Nephron (organoid): ENCODE measurements around the gene ERP27.

ENCODE experiments used
- H3K27ac Mint-ChIP-seq, 3 experiments: 2 replicates each; pipeline ENCODE4 v1.8.0; 2020; ENCODE audit warnings: mixed read lengths in 3 of 3, mild to moderate bottlenecking in 2 of 3, moderate library complexity in 1 of 3
- H3K27me3 Mint-ChIP-seq: 2 replicates; pipeline ENCODE4 v1.8.0; 2021; ENCODE audit warnings: low read depth, mild to moderate bottlenecking, moderate library complexity, mixed read lengths
- H3K36me3 Mint-ChIP-seq: 2 replicates; pipeline ENCODE4 v1.8.0; 2020; ENCODE audit warnings: low read depth, mixed read lengths
- H3K4me1 Mint-ChIP-seq: 2 replicates; pipeline ENCODE4 v1.8.0; 2020; ENCODE audit warnings: mixed read lengths
- H3K4me3 Mint-ChIP-seq, 3 experiments: 2 replicates each; pipeline ENCODE4 v1.8.0; 2020; ENCODE audit warnings: mild to moderate bottlenecking in 3 of 3, mixed read lengths in 3 of 3, moderate library complexity in 2 of 3
- H3K9me3 Mint-ChIP-seq: 2 replicates; pipeline ENCODE4 v1.8.0; 2020; ENCODE audit warnings: mixed read lengths
- TF ChIP-seq, protein P1 (sequence below), 3 experiments: fragments of 200-600 bp; sonication (generic); IDR thresholded peaks; one replicate each; pipeline ENCODE4 v1.5.0; 2021; ENCODE audit warnings: antibody characterized with exemption in 3 of 3; ENCODE audit not compliant: unreplicated experiment in 3 of 3

Gene ERP27

DNA sequence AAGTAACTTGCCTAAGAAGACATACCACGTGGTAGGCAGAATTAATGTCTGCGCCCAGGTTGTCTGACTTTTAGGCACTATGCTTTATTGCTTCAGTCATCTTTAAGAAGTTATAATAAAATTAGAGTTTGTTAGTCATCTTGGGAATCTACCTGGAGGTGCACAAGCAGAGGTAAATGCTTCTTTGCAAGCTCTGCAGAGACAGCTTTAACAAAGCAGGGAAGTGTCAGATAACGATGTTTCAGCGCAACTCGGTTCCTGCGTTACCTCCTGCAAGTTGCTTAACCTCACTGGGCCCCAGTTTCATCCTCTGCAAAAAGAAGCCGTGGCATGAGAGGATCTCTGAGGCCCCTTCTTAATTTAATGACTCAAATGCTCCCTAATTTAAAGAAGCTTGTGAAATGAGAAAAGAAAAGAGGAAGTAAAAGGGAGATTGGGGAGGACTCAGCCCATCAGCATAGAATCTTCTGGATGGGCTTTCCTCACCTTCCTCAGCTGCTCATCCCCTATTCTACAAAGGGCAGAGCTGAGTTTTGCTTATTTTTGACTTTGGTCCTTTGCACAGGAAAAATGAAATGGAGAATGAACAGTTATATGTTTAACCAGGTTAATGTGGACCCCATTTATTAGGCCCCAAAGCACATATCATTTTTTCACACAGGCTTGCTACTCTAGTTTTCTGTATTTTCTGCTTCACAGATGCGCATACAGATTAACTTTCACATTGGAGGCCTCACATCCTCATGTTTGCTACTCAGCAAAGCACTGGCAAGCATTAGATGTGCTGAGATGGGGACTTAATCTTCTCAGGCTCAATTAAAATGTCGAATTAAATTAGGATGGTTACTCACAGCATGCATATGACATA is 17.9 kb upstream of the ERP27 start:
- peaks cover 13% of the 10 kb centered on the region for H3K4me1 Mint-ChIP-seq

DNA sequence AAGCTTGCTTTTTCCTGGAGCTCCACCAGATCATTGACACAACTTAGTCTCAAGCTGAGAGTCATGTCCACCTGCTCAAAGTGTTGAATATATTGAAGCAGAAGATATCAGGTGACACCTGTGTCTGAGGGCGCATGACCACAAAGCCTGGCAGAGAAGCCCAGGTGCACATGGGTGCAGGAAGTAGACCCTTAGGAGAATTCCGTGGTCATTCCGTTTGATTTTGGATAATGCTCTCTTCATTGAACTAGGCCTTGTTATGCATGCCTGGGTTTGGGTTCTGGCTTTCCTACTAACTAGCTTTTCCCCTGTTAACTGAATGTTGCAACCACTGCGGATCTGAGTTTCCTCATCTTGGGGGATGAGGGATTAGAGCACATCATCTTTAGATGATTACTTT is 15.9 kb upstream of the ERP27 start:
- Mint-ChIP-seq H3K27me3 (no peaks in the 10 kb centered on the region), H3K36me3 (no peaks in the 10 kb centered on the region), H3K4me3 (no peak overlapping the region), H3K27ac (peak overlapping the region in 1 of 3 experiments; percentile 29), H3K9me3 (no peaks in the 10 kb centered on the region), H3K4me1 (peaks cover 6% of the 10 kb centered on the region)
- TF ChIP-seq, protein P1, sequence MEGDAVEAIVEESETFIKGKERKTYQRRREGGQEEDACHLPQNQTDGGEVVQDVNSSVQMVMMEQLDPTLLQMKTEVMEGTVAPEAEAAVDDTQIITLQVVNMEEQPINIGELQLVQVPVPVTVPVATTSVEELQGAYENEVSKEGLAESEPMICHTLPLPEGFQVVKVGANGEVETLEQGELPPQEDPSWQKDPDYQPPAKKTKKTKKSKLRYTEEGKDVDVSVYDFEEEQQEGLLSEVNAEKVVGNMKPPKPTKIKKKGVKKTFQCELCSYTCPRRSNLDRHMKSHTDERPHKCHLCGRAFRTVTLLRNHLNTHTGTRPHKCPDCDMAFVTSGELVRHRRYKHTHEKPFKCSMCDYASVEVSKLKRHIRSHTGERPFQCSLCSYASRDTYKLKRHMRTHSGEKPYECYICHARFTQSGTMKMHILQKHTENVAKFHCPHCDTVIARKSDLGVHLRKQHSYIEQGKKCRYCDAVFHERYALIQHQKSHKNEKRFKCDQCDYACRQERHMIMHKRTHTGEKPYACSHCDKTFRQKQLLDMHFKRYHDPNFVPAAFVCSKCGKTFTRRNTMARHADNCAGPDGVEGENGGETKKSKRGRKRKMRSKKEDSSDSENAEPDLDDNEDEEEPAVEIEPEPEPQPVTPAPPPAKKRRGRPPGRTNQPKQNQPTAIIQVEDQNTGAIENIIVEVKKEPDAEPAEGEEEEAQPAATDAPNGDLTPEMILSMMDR (IDR thresholded peaks at IDR 0.05; ENCODE audit: unreplicated experiment in 3 of 3), result no peak

More for the DNA sequence above, 17.9 kb upstream of the ERP27 start:
- H3K27ac Mint-ChIP-seq, result no peak overlapping the region
- H3K27me3 Mint-ChIP-seq, result no peaks in the 10 kb centered on the region
- no peaks in the 10 kb centered on the region for H3K9me3 Mint-ChIP-seq
- TF ChIP-seq, protein P1 (IDR thresholded peaks at IDR 0.05; ENCODE audit: unreplicated experiment in 3 of 3), result no peak
- no peaks in the 10 kb centered on the region for H3K36me3 Mint-ChIP-seq
- no peak overlapping the region for H3K4me3 Mint-ChIP-seq

DNA sequence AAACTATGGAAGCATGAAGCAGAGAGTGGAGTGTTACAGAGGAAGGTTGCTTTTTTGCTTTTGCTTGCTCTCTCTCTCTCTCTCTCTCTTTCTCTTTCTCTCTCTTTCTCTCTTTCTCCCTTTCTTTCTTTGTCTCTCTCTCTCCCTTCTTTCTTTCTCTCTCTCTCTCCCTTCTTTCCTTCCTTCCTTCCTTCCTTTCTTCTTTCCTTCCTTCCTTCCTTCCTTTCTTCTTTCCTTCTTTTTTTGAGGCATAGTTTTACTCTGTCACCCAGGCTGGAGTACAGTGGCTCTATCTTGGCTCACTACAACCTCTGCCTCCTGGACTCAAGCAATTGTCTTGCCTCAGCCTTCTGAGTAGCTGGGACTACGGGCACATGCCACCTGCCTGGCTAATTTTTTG is 15.4 kb upstream of the ERP27 start:
- no peaks in the 10 kb centered on the region for H3K36me3 Mint-ChIP-seq

DNA sequence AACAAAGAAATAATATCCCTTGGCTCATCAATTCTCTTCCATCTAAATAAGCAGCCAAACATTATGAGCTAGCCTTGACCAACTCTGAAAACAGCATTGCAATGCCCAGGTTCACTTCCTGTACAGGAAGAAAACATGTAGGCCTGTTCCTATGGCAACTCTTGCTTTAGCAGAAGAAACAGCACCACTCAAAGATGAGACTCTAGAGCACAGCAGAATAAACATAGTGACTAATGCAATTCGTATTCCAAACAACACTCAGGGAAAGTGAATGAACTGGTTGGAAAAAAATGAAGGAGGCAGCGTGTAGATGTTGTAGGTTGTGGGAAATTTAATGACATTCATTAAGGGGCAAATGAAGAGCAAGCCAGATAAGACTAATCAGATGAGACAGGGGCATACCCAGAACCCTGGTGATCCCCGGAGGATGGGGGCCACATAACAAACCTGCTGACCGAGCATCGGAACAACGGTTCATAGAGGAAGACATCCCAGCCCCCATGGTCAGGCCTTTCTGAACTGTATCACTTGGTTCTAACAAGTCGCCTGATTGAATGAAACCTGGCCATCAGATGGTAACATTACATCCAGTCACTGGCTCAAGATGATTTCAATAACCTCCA is 14.1 kb upstream of the ERP27 start:
- H3K9me3 Mint-ChIP-seq, result no peaks in the 10 kb centered on the region
- no peak overlapping the region for H3K4me3 Mint-ChIP-seq
- H3K27ac Mint-ChIP-seq, result peak overlapping the region; percentile 6 to 23 (median 11)
- no peaks in the 10 kb centered on the region for H3K27me3 Mint-ChIP-seq
- H3K36me3 Mint-ChIP-seq, result no peaks in the 10 kb centered on the region
- TF ChIP-seq, protein P1 (IDR thresholded peaks at IDR 0.05; ENCODE audit: unreplicated experiment in 3 of 3), result no peak
- peaks cover 22% of the 10 kb centered on the region for H3K4me1 Mint-ChIP-seq

More for the DNA sequence above, 15.4 kb upstream of the ERP27 start:
- peaks cover 11% of the 10 kb centered on the region for H3K4me1 Mint-ChIP-seq
- H3K27me3 Mint-ChIP-seq, result no peaks in the 10 kb centered on the region
- H3K4me3 Mint-ChIP-seq, result no peak overlapping the region
- TF ChIP-seq, protein P1 (IDR thresholded peaks at IDR 0.05; ENCODE audit: unreplicated experiment in 3 of 3), result no peak
- no peaks in the 10 kb centered on the region for H3K9me3 Mint-ChIP-seq
- no peak overlapping the region for H3K27ac Mint-ChIP-seq

DNA sequence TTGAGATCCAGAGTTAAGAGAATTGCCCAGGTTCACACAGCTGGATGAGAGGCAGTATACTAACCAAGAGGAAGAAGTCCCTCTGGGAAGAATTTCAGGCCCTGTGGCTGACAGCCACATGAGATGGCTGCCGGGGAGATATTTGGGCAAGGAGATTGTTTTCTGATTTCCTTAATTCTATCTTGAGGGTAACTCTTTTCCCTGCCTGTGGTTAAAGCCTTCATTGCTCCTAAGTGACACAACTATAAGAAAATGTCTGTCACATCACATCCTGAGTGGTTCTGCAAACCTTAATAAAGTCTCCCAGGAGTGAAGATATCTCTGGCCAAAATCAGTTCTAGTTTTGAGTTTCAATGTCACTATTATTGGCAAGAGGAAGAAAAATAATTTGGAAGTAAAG is 13.5 kb upstream of the ERP27 start:
- Mint-ChIP-seq H3K9me3 (no peaks in the 10 kb centered on the region), H3K27me3 (no peaks in the 10 kb centered on the region), H3K27ac (peak overlapping the region in 2 of 3 experiments; percentile 23 to 41), H3K4me1 (peaks cover 24% of the 10 kb centered on the region), H3K36me3 (no peaks in the 10 kb centered on the region), H3K4me3 (no peak overlapping the region)
- TF ChIP-seq, protein P1 (IDR thresholded peaks at IDR 0.05; ENCODE audit: unreplicated experiment in 3 of 3), result no peak
